Activated B cell treated with CpG ODN at 0.5 μM for 24 hours (primary cell): ENCODE results near the gene POLE3. TPM values are rescaled to one million over a fixed set of nuclear protein-coding genes. Genes with fewer than 3 reads are reported as not detected.
"Not testable (repeated sequence)": the region's sequence is repeated elsewhere in the genome, so short reads cannot be mapped to it uniquely, and the experiment has no call there.

Experiments
- ATAC-seq: fragments of 200-7000 bp; cut with Tn5 transposase; one replicate; pipeline ENCODE4 v1.10.0; 2021; ENCODE audit warnings: low read depth, mild to moderate bottlenecking, moderate library complexity
- CTCF ChIA-PET: fragments of 350-600 bp; sonication (Branson Sonifier 250); formaldehyde crosslinking; loops from one replicate; lab custom pipeline; 2021; ENCODE audit warnings: antibody characterized with exemption; lab: Charles Lee
- POLR2A ChIA-PET: fragments of 350-600 bp; sonication (Branson Sonifier 250); formaldehyde crosslinking; loops from one replicate; lab custom pipeline; 2021; ENCODE audit warnings: antibody characterized with exemption; lab: Charles Lee
- DNase-seq: peaks from one replicate; pipeline ENCODE4 v3.0.0; 2022
- H3K27ac Mint-ChIP-seq: one replicate; pipeline ENCODE4 v1.8.0; 2020; ENCODE audit warnings: mixed read lengths
- H3K27me3 Mint-ChIP-seq: one replicate; pipeline ENCODE4 v1.8.0; 2021; ENCODE audit warnings: mixed read lengths
- H3K36me3 Mint-ChIP-seq: one replicate; pipeline ENCODE4 v1.8.0; 2021; ENCODE audit warnings: low read depth, mixed read lengths
- H3K4me1 Mint-ChIP-seq: one replicate; pipeline ENCODE4 v1.8.0; 2021; ENCODE audit warnings: mixed read lengths
- H3K4me3 Mint-ChIP-seq: one replicate; pipeline ENCODE4 v1.8.0; 2020; ENCODE audit warnings: mild to moderate bottlenecking, mixed read lengths
- H3K9me3 Mint-ChIP-seq: one replicate; pipeline ENCODE4 v1.8.0; 2020; ENCODE audit warnings: mixed read lengths
- intact Hi-C: fragments of 100-400 bp; cut with micrococcal nuclease; formaldehyde crosslinking; loops from one replicate; pipeline ENCODE4 v1.15.1; 2024
- total RNA-seq: library from RNA; stranded (reverse); gene quantifications from 2 replicates; pipeline ENCODE4 v1.2.3, GENCODE V29; 2022
- TF ChIP-seq, protein P1 (sequence below): fragments of 200-600 bp; IDR thresholded peaks from one replicate; pipeline ENCODE4 v1.8.0; 2022; ENCODE audit warnings: antibody characterized with exemption, mild to moderate bottlenecking

The POLE3 gene
- total RNA-seq, 1 donor from 2014 or later, result 48.0 TPM

DNA sequence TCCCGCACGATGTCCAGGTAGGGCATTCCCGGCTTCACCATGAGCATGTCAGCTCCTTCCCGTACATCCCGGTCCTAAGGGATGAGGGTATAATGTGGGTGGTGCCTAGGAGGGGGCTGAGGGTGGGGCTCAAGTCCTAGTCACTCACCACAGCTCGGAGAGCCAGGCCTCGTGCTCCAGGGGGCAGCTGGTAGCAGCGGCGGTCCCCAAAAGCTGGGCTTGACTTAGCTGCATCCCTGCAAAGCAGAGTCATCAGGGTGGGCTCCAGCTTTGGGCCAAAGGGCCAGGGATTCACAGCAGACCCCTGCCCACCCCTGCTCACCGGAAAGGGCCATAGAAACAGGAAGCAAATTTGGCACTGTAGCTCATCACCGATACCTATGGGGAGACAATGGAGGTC is 21.0 kb downstream of the POLE3 start:
- CTCF ChIA-PET, result no interaction called here
- Mint-ChIP-seq H3K36me3 (peaks cover 57% of the 10 kb centered on the region), H3K27me3 (no peaks in the 10 kb centered on the region), H3K4me1 (no peaks in the 10 kb centered on the region), H3K9me3 (no peaks in the 10 kb centered on the region), H3K27ac (no peak overlapping the region), H3K4me3 (no peak overlapping the region)
- POLR2A ChIA-PET, result no interaction called here
- ATAC-seq (no peak), DNase-seq (no peak)
- TF ChIP-seq, protein P1, sequence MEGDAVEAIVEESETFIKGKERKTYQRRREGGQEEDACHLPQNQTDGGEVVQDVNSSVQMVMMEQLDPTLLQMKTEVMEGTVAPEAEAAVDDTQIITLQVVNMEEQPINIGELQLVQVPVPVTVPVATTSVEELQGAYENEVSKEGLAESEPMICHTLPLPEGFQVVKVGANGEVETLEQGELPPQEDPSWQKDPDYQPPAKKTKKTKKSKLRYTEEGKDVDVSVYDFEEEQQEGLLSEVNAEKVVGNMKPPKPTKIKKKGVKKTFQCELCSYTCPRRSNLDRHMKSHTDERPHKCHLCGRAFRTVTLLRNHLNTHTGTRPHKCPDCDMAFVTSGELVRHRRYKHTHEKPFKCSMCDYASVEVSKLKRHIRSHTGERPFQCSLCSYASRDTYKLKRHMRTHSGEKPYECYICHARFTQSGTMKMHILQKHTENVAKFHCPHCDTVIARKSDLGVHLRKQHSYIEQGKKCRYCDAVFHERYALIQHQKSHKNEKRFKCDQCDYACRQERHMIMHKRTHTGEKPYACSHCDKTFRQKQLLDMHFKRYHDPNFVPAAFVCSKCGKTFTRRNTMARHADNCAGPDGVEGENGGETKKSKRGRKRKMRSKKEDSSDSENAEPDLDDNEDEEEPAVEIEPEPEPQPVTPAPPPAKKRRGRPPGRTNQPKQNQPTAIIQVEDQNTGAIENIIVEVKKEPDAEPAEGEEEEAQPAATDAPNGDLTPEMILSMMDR, result no peak
- intact Hi-C loops, result no loop called here

- intact Hi-C loops, result no loop called here
- H3K27me3 Mint-ChIP-seq, result no peaks in the 10 kb centered on the region
- no peaks in the 10 kb centered on the region for H3K9me3 Mint-ChIP-seq
- TF ChIP-seq, protein P1, result no peak
- H3K4me1 Mint-ChIP-seq, result no peaks in the 10 kb centered on the region
- H3K4me3 Mint-ChIP-seq, result no peak overlapping the region
- CTCF ChIA-PET, result no interaction called here
- POLR2A ChIA-PET, result no interaction called here
- peaks cover 57% of the 10 kb centered on the region for H3K36me3 Mint-ChIP-seq
- no peak overlapping the region for H3K27ac Mint-ChIP-seq
- no peak for ATAC-seq
- no peak for DNase-seq
These were observed 21.6 kb downstream of the POLE3 start for GRCh38 chr9:113388833-113389232.

DNA sequence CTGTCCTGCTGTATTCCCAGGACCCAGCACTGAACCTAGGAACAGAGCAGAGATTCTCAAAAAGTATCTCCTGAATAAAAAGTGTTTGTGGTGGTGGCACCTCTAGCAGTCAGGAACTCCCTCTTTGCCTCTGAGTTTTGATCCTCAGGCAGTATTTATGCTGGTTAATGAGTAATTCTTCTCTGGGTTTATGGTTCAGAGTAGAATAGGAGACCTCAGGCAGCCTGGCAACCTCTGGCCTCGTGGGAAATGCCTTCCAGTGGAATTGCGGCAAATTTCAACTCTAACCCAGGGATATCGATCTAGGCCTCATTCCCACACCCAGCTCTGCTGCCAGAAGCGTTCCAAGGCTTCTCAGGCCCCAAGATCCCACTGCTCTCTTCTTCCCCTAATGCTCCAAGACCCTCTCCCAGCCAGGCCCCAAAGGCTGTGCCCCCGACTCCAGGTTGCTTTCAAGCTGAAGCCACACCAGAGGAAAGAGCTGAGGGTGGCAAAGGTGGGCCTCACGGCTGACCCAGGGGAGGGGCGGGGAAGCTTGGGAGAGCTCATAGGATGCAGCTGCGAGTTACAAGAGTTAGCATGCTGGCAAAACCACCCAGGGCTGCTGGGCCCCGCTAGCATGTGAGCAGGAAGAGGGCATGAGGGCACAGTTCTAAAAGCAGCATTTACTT is 22.8 kb downstream of the POLE3 start:
- TF ChIP-seq, protein P1, result no peak
- H3K27ac Mint-ChIP-seq, result no peak overlapping the region
- no peak overlapping the region for H3K4me3 Mint-ChIP-seq
- H3K36me3 Mint-ChIP-seq, result peaks cover 51% of the 10 kb centered on the region
- no peaks in the 10 kb centered on the region for H3K4me1 Mint-ChIP-seq
- ChIA-PET POLR2A (no interaction called here), CTCF (interaction anchor here (1.1 to 1.4 kb wide), 2 partner anchors 268 to 270 kb away, joined by 3 read pairs; no protein-coding TSS in a partner anchor)
- no peaks in the 10 kb centered on the region for H3K27me3 Mint-ChIP-seq
- DNase-seq, result no peak
- intact Hi-C loops, result no loop called here
- H3K9me3 Mint-ChIP-seq, result no peaks in the 10 kb centered on the region
- ATAC-seq, result no peak

- TF ChIP-seq, protein P1, result no peak
- Mint-ChIP-seq H3K4me1 (no peaks in the 10 kb centered on the region), H3K27me3 (no peaks in the 10 kb centered on the region), H3K27ac (no peak overlapping the region), H3K9me3 (no peaks in the 10 kb centered on the region), H3K4me3 (no peak overlapping the region), H3K36me3 (peaks cover 45% of the 10 kb centered on the region)
- ChIA-PET POLR2A (interaction anchor here (1.2 kb wide), 1 partner anchor 10 kb away, joined by 3 read pairs; the partner anchor contains the start of gene HDHD3), CTCF (interaction anchor here (1.1 to 1.4 kb wide), 2 partner anchors 269 to 271 kb away, joined by 3 read pairs; no protein-coding TSS in a partner anchor)
- intact Hi-C loops, result no loop called here
- DNase-seq (no peak), ATAC-seq (no peak)
These were observed 23.7 kb downstream of the POLE3 start for GRCh38 chr9:113386571-113387393.

- Mint-ChIP-seq H3K4me3 (no peak overlapping the region), H3K4me1 (peaks cover 15% of the 10 kb centered on the region), H3K27ac (no peak overlapping the region), H3K9me3 (no peaks in the 10 kb centered on the region), H3K27me3 (no peaks in the 10 kb centered on the region), H3K36me3 (peaks cover 3% of the 10 kb centered on the region)
- DNase-seq (no peak), ATAC-seq (no peak)
- ChIA-PET POLR2A (no interaction called here), CTCF (no interaction called here)
- TF ChIP-seq, protein P1, result no peak
- intact Hi-C loops, result loop anchor here (1.0 kb wide), 1 partner anchor 19 kb away; the partner anchor contains the start of gene ALAD
These were observed 28.5 kb downstream of the POLE3 start for GRCh38 chr9:113381909-113382411.

GRCh38 chr9:113381441-113381840 is 29.0 kb downstream of the POLE3 start:
- Mint-ChIP-seq H3K4me1 (peaks cover 16% of the 10 kb centered on the region), H3K4me3 (peak overlapping the region; percentile 28), H3K27ac (peak overlapping the region; percentile 59)
- ATAC-seq, POLR2A ChIA-PET, H3K9me3 Mint-ChIP-seq, CTCF ChIA-PET, H3K36me3 Mint-ChIP-seq, DNase-seq, H3K27me3 Mint-ChIP-seq: not testable (repeated sequence)
- intact Hi-C loops, result loop anchor here (1.0 kb wide), 1 partner anchor 20 kb away; the partner anchor contains the start of gene ALAD
